SU-DHL-6 (cell line): ENCODE measurements around the gene LRRC8E.

ENCODE experiments used
- H2AFZ ChIP-seq: fragments of 200-600 bp; sonication (generic); 2 replicates; pipeline ENCODE4 v1.6.1; 2014; ENCODE audit warnings: low read depth, mild to moderate bottlenecking, moderate library complexity, mixed read lengths, antibody characterized with exemption, low read length; ENCODE audit not compliant: severe bottlenecking
- H3F3A ChIP-seq: fragments of 200-600 bp; shearing (Covaris generic); 2 replicates; pipeline ENCODE4 v1.6.0; 2016; ENCODE audit warnings: antibody characterized with exemption, mild to moderate bottlenecking; ENCODE audit not compliant: insufficient read depth
- H3K27ac ChIP-seq: fragments of 200-600 bp; sonication (generic); 2 replicates; pipeline ENCODE4 v1.5.1; 2016; ENCODE audit warnings: low read depth, mild to moderate bottlenecking, low read length, moderate library complexity, mixed read lengths
- H3K27me3 ChIP-seq: fragments of 200-600 bp; sonication (generic), shearing (Covaris generic); 2 replicates; pipeline ENCODE4 v1.6.0; 2014; ENCODE audit warnings: mild to moderate bottlenecking, low read length
- H3K36me3 ChIP-seq: fragments of 200-600 bp; sonication (generic); 2 replicates; pipeline ENCODE4 v1.6.1; 2014; ENCODE audit warnings: mild to moderate bottlenecking, low read length, mixed read lengths
- H3K4me2 ChIP-seq: fragments of 300-600, 200-600 bp; shearing (Covaris generic), sonication (generic); 2 replicates; pipeline ENCODE4 v1.6.0; 2014; ENCODE audit warnings: low read length, low read depth, mild to moderate bottlenecking; ENCODE audit not compliant: poor library complexity, severe bottlenecking
- H3K4me3 ChIP-seq: fragments of 200-600 bp; sonication (generic); 2 replicates; pipeline ENCODE4 v1.5.1; 2014; ENCODE audit warnings: antibody characterized with exemption, low read length, mild to moderate bottlenecking, mixed read lengths; ENCODE audit not compliant: insufficient read depth, poor library complexity, severe bottlenecking
- H3K79me2 ChIP-seq: fragments of 200-600 bp; sonication (generic); 2 replicates; pipeline ENCODE4 v1.6.1; 2014; ENCODE audit warnings: mild to moderate bottlenecking, low read length, moderate library complexity; ENCODE audit not compliant: insufficient read depth
- H3K9ac ChIP-seq: fragments of 200-600 bp; sonication (generic); 2 replicates; pipeline ENCODE4 v1.7.0; 2014; ENCODE audit warnings: mild to moderate bottlenecking, low read length
- H3K9me2 ChIP-seq: fragments of 200-600 bp; sonication (generic); replicated peaks from 2 replicates; pipeline ENCODE4 v1.6.1; 2014; ENCODE audit warnings: low read length; ENCODE audit not compliant: insufficient read depth
- H3K9me3 ChIP-seq: fragments of 200-600 bp; sonication (generic); 2 replicates; pipeline ENCODE4 v1.6.1; 2014; ENCODE audit warnings: low read length, mixed read lengths; ENCODE audit not compliant: insufficient read depth
- H4K20me1 ChIP-seq: fragments of 200-600 bp; sonication (generic); 2 replicates; pipeline ENCODE4 v1.6.1; 2014; ENCODE audit warnings: low read depth, mild to moderate bottlenecking, antibody characterized with exemption, low read length, moderate library complexity, mixed read lengths
- EZH2phosphoT487 ChIP-seq: fragments of 200-600 bp; sonication (generic), shearing (Covaris generic); conservative IDR thresholded peaks from 2 replicates; pipeline ENCODE4 v1.6.1; 2018; ENCODE audit warnings: mild to moderate bottlenecking, antibody characterized with exemption, low read length, moderate library complexity, mixed read lengths
- TF ChIP-seq, protein P1 (sequence below): fragments of 200-600 bp; sonication (generic); IDR thresholded peaks from one replicate; pipeline ENCODE4 v1.5.1; 2017; ENCODE audit warnings: antibody characterized with exemption, mild to moderate bottlenecking, low read length, moderate library complexity; ENCODE audit not compliant: insufficient read depth, poor library complexity, severe bottlenecking

Gene LRRC8E

DNA sequence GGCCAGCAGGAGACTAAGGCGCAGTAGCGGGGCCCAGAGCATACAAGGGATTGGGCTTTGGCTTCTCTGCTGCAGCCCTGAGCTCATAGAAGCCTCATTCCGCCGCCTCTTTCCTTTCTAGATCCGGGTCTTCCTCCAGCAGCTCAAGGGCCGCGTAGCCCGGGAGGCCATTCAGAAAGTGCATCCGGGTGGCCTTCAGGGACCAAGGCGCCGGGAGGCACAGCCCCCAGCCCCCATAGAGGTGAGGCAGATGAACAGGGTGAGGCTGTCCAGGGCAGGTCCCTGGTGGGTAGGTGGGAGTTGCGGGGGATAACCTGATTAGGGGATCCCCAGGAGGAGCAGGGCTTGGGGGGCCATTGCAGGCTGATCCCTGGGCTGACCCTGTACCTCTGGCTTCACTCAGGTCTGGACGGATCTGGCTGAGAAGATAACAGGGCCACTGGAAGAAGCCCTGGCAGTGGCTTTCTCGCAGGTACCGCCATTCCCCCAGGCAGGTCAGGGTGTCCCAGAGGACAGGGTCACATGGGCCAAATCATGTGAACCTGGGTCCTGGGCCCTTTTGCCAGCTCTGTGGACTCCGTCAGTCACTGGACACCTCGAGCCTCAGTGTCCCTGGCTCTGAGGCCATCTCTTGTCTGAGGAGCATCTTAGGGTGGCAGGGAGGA is 33.1 kb downstream of the LRRC8E start:
- no peaks in the 10 kb centered on the region for H3F3A ChIP-seq
- peak overlapping the region; percentile 82 for H3K4me2 ChIP-seq
- H3K36me3 ChIP-seq = no peaks in the 10 kb centered on the region
- H3K79me2 ChIP-seq = no peaks in the 10 kb centered on the region
- H3K4me3 ChIP-seq = peak overlapping the region; percentile 65
- peak overlapping the region; percentile 32; the same call in 1 of the 2 replicates for H3K27ac ChIP-seq
- H2AFZ ChIP-seq = no peak overlapping the region
- no peaks in the 10 kb centered on the region for H3K9me3 ChIP-seq
- TF ChIP-seq, protein P1, sequence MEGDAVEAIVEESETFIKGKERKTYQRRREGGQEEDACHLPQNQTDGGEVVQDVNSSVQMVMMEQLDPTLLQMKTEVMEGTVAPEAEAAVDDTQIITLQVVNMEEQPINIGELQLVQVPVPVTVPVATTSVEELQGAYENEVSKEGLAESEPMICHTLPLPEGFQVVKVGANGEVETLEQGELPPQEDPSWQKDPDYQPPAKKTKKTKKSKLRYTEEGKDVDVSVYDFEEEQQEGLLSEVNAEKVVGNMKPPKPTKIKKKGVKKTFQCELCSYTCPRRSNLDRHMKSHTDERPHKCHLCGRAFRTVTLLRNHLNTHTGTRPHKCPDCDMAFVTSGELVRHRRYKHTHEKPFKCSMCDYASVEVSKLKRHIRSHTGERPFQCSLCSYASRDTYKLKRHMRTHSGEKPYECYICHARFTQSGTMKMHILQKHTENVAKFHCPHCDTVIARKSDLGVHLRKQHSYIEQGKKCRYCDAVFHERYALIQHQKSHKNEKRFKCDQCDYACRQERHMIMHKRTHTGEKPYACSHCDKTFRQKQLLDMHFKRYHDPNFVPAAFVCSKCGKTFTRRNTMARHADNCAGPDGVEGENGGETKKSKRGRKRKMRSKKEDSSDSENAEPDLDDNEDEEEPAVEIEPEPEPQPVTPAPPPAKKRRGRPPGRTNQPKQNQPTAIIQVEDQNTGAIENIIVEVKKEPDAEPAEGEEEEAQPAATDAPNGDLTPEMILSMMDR = no peak
- TF ChIP-seq EZH2phosphoT487 = no peak
- H3K27me3 ChIP-seq = no peaks in the 10 kb centered on the region
- no peaks in the 10 kb centered on the region for H3K9me2 ChIP-seq
- H4K20me1 ChIP-seq = no peaks in the 10 kb centered on the region
- H3K9ac ChIP-seq = peak overlapping the region; percentile 63

- H3K9me2 ChIP-seq = no peaks in the 10 kb centered on the region
- no peaks in the 10 kb centered on the region for H3K27me3 ChIP-seq
- H3K27ac ChIP-seq = no peak overlapping the region
- H3K9me3 ChIP-seq = no peaks in the 10 kb centered on the region
- H3K4me3 ChIP-seq = no peak overlapping the region
- no peak for TF ChIP-seq EZH2phosphoT487
- TF ChIP-seq, protein P1 = no peak
- H3K36me3 ChIP-seq = no peaks in the 10 kb centered on the region
- no peaks in the 10 kb centered on the region for H3F3A ChIP-seq
- H3K79me2 ChIP-seq = no peaks in the 10 kb centered on the region
- H4K20me1 ChIP-seq = no peaks in the 10 kb centered on the region
- H3K4me2 ChIP-seq = peak overlapping the region; percentile 82
- H2AFZ ChIP-seq = no peak overlapping the region
- no peak overlapping the region for H3K9ac ChIP-seq
Observed at GRCh38 chr19:7921967-7922835, 33.9 kb downstream of the LRRC8E start.

GRCh38 chr19:7922836-7923195 is 34.5 kb downstream of the LRRC8E start:
- Histone ChIP-seq H3K27me3 (no peaks in the 10 kb centered on the region), H3K4me3 (no peak overlapping the region), H3K9me3 (no peaks in the 10 kb centered on the region), H3K36me3 (no peaks in the 10 kb centered on the region), H2AFZ (no peak overlapping the region), H3K9ac (no peak overlapping the region), H3K9me2 (no peaks in the 10 kb centered on the region), H3K27ac (no peak overlapping the region), H3K79me2 (no peaks in the 10 kb centered on the region), H3K4me2 (no peak overlapping the region), H3F3A (no peaks in the 10 kb centered on the region), H4K20me1 (no peaks in the 10 kb centered on the region)
- no peak for TF ChIP-seq EZH2phosphoT487
- TF ChIP-seq, protein P1 = no peak
